ENCODE results near the gene SP140. TPM values are rescaled to one million over a fixed set of nuclear protein-coding genes. Genes with fewer than 3 reads are reported as not detected.

Gene SP140
- total RNA-seq, 1 experiment from 2014 or later: 1.1 TPM

- TF ChIP-seq POLR2AphosphoS5 (IDR thresholded peaks at IDR 0.05; ENCODE audit: low read depth, low read length) (no peak), SIN3A (IDR thresholded peaks at IDR 0.05; ENCODE audit: borderline replicate concordance, insufficient read depth, low read depth, low read length) (no peak), REST (IDR thresholded peaks at IDR 0.05; ENCODE audit: insufficient read depth in 1 of 2, low read depth in 2 of 2, low read length in 1 of 2) (no peak), CTCF (IDR thresholded peaks at IDR 0.05) (no peak), TCF7L2 (IDR thresholded peaks at IDR 0.05; ENCODE audit: low read depth, low read length) (no peak)
- Histone ChIP-seq H3K9me3 (ENCODE audit: control insufficient read depth, insufficient read depth, low read depth, low read length) (no peaks in the 10 kb centered on the region), H3K27ac (ENCODE audit: low read length) (peak overlapping the region; percentile 67), H3K4me3 (ENCODE audit: low read depth in 2 of 2, low read length in 2 of 2) (peak overlapping the region; percentile 38 to 63), H3K27me3 (ENCODE audit: control insufficient read depth, insufficient read depth, low read length) (no peaks in the 10 kb centered on the region), H3K4me1 (ENCODE audit: control insufficient read depth, insufficient read depth, low read length) (peaks cover 11% of the 10 kb centered on the region; the same call in 1 of the 2 replicates), H3K36me3 (ENCODE audit: control insufficient read depth, insufficient read depth, low read length) (no peaks in the 10 kb centered on the region; the same call in 1 of the 2 replicates)
- no peak for DNase-seq (ENCODE audit: low read depth, low spot score)
- no TSS peak for BruUV-seq (replicated peaks)
- POLR2A ChIA-PET: interaction anchor here (0.6 kb wide), 1 partner anchor 316 kb away, joined by 5 read pairs; no protein-coding TSS in a partner anchor
- in situ Hi-C loops (cut with HindIII; ENCODE audit: low pct_unique_long_range_greater_than_20kb, low sequenced_read_pairs) (no loop called here), intact Hi-C loops (cut with micrococcal nuclease; ENCODE audit: unreplicated experiment) (no loop called here)
- CTCF ChIA-PET: no interaction called here
- no peak for ATAC-seq
Measured at GRCh38 chr2:230328155-230328458, 102.6 kb downstream of the SP140 start.

GRCh38 chr2:230329946-230330605 is 104.5 kb downstream of the SP140 start:
- TF ChIP-seq TCF7L2 (IDR thresholded peaks at IDR 0.05; ENCODE audit: low read depth, low read length) (no peak), REST (IDR thresholded peaks at IDR 0.05; ENCODE audit: insufficient read depth in 1 of 2, low read depth in 2 of 2, low read length in 1 of 2) (no peak)
- intact Hi-C loops (cut with micrococcal nuclease; ENCODE audit: unreplicated experiment): no loop called here
- H3K4me3 ChIP-seq (ENCODE audit: low read depth in 2 of 2, low read length in 2 of 2): 0 out of 4 replicates have a peak overlapping the region, but pooled peaks of 1 of the 2 experiments have one; percentile 2
- no peak for ATAC-seq
- DNase-seq (ENCODE audit: low read depth, low spot score): no peak
- no TSS peak for BruUV-seq (replicated peaks)
- no peaks in the 10 kb centered on the region for H3K9me3 ChIP-seq (ENCODE audit: control insufficient read depth, insufficient read depth, low read depth, low read length)
- ChIA-PET CTCF (no interaction called here), POLR2A (no interaction called here)
- H3K36me3 ChIP-seq (ENCODE audit: control insufficient read depth, insufficient read depth, low read length): no peaks in the 10 kb centered on the region; the same call in 1 of the 2 replicates
- no peak overlapping the region; the same call in 1 of the 2 replicates for H3K27ac ChIP-seq (ENCODE audit: low read length)
- in situ Hi-C loops (cut with HindIII; ENCODE audit: low pct_unique_long_range_greater_than_20kb, low sequenced_read_pairs): no loop called here
- peaks cover 11% of the 10 kb centered on the region; the same call in 1 of the 2 replicates for H3K4me1 ChIP-seq (ENCODE audit: control insufficient read depth, insufficient read depth, low read length)
- no peaks in the 10 kb centered on the region for H3K27me3 ChIP-seq (ENCODE audit: control insufficient read depth, insufficient read depth, low read length)
